Stimulated activated CD8-positive, alpha-beta memory T cell treated with anti-CD3 and anti-CD28 coated beads, Interleukin-15, amount 100 ng/mL, for 4 hours (primary cell): ENCODE data around the gene RPUSD1.
"Not testable (repeated sequence)": the region's sequence is repeated elsewhere in the genome, so short reads cannot be mapped to it uniquely, and the experiment has no call there.

Experiments
- DNase-seq, 2 donors: peaks; one replicate each; pipeline ENCODE4 v3.0.0-alpha.2; 2020; ENCODE audit warnings: low read depth in 2 of 2

The RPUSD1 gene

DNA sequence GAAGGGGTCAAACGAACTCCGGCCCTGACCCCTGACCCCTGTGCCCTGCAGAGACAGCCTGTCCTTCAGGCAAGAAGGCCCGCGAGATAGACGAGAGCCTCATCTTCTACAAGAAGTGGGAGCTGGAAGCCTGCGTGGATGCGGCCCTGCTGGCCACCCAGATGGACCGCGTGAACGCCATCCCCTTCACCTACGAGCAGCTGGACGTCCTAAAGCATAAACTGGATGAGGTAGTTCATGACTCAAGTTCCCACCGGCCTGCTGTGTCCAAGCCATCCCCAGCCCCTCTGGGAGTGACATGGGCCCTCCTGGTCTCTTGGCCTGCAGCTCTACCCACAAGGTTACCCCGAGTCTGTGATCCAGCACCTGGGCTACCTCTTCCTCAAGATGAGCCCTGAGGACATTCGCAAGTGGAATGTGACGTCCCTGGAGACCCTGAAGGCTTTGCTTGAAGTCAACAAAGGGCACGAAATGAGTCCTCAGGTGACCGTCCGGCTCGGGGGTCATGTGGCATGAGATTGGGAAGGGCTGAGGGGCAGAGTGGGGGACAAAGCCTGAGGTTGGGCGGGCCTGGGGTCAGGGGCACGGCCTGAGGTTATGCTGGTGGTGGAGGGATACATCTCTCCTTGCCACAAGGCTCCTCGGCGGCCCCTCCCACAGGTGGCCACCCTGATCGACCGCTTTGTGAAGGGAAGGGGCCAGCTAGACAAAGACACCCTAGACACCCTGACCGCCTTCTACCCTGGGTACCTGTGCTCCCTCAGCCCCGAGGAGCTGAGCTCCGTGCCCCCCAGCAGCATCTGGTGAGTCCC lies 22.0 kb downstream of the RPUSD1 start:
- no peak for DNase-seq

DNA sequence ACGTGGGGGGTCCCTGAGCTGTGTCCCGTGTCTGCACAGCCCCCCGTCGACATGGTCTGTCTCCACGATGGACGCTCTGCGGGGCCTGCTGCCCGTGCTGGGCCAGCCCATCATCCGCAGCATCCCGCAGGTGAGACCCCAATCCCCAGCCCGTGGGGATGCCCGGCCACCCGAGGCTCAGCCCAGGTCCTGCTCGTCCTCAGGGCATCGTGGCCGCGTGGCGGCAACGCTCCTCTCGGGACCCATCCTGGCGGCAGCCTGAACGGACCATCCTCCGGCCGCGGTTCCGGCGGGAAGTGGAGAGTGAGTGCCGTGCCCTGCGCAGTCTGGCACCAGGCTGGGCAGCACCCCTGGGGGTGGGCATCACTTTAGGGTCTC lies 22.7 kb downstream of the RPUSD1 start:
- DNase-seq, result no peak

DNA sequence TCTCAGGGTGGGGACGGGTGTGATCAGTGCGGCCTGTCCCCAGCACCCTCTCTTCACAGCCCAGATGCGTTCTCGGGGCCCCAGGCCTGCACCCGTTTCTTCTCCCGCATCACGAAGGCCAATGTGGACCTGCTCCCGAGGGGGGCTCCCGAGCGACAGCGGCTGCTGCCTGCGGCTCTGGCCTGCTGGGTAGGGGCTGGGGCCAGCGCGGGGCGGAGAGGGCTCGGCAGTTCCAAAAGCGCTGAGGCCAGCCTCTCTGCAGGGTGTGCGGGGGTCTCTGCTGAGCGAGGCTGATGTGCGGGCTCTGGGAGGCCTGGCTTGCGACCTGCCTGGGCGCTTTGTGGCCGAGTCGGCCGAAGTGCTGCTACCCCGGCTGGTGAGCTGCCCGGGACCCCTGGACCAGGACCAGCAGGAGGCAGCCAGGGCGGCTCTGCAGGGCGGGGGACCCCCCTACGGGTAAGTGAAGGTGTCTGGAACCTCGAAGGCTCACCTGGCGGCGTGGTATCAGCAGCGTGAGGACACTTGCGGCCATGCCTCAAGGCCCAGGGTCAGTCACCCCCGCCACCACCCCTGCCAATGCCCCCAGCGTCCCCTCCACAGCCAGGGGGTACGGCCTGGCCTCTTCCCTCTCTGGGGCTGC lies 23.2 kb downstream of the RPUSD1 start:
- DNase-seq, result no peak

DNA sequence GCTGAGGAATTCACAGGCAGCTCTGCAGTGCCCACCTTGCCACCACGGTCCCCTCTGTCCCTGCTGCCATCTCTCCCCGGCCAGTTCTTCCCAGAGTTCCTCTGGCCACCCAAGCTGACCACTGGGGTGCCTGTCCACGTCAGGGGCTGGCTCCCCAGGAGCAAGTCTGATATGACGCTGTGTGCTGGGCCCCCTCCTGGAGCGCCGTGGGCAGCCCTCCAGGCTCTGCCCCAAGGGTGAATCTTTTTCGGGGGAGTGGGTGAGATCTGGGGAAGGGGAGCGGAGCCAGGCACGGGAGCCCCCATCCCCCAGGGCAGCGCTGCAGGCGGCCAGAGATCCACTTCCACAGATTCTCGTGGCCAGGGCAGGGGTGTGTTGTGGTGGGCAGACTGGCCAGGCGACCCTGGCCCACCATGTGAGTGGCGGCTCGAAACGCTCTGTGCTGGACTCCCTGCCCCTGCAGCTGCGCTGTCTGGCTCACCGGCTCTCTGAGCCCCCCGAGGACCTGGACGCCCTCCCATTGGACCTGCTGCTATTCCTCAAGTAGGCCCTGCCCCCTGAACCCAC lies 23.9 kb downstream of the RPUSD1 start:
- no peak for DNase-seq

DNA sequence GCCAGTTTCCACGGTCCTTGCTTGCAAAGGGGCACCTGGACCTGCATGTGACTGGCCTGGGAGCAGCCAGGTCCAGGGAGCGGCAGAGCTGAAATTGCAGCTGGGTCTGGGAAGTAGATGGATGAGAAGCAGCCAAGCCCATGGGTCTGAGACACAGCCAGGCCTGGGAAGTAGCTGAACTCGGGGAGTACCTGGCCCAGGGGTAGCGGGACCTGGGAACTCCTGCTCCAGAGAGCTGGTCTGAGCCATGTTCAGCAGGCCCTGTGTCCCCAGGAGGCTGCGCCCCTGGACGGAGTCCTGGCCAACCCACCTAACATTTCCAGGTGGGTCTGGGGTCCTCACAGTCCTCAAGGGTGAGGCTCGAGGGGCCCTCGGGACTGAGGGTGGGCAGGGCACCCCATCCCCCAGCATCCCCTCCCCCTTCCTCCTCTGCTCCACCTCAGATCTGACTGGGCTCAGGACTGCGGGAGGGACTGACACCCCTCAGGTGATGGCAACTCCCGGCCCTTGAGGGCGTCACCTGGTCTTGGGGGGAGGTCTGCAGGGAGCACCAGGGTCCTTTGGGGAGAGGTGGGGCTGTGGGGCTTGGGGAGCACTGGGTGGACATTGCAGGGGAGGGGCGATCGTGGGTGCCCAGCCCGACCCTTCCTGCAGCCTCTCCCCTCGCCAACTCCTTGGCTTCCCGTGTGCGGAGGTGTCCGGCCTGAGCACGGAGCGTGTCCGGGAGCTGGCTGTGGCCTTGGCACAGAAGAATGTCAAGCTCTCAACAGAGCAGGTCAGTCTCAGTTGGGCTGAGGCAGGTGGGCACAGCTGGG lies 24.6 kb downstream of the RPUSD1 start:
- no peak for DNase-seq

DNA sequence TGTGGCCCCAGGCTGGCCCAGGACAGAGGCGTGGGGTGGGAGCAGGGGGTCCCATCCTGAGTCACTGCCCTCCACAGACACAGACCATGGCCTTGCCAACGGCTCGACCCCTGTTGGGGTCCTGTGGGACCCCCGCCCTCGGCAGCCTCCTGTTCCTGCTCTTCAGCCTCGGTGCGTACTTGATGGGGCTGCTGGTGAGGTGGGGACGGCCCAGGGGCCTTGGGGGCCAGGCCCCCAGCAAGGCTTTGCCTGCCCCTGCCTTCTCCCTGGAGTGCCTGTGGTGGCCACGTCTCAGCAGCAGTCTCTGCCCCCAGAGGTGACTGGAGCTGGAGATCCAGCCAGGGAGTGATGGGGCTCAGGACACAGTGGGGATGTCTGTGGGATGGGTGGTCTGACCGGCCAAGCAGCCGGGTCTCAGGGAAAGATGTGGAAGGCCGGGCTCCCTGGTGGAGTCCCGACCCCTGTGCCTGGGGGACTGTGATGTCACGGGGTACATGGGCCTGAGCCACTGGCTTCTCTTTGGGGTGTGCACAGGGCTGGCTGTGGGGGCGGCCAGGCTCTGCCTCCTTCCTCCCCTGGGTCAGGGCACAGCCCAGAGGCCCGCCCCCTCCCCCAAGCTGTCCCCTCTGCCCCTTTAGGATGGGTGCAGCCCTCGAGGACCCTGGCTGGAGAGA lies 25.4 kb downstream of the RPUSD1 start:
- no peak for DNase-seq

DNA sequence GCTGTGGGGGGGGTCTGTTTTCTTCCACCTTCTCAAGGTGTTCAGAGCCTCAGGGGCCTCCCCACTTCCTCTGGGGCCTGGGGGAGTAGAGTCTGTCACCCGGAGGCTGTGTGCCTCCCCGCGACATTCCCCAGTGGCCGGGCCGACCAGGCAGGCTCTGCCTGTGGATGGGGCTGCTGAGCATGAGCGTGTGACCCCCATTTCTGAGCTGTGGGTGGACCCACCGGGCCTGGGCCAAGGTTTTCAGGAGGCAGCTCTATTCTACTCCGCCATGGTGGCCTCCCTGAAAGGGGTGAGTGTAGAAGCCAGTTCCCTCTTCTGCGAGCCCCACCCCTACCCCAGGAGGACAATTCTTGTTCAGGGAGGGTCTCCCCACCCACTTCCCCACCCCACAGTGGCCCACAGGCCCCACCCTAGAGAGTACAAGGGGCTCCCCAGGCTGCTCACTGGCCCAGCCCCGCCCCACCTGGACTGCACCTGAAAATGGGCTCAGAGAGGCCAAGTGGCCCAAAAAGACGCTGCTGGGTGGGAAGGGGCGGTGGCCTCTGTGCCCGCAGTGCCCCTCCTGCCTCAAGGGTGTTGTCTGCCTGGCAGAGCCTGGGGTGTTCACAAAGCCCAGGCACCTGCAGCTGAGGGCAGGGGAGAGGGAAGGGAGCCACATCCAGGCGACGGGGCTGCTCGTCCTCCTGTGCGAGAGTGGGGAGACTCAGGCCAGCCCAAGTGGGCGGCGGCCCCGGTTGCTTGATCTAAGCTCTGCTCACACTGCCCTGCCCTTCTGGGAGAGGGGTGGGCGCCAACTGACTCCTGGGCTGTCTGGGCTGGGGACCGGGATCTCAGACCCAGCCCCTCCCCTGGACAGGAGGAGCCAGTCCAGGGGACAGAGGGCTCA lies 26.3 kb downstream of the RPUSD1 start:
- no peak for DNase-seq

DNA sequence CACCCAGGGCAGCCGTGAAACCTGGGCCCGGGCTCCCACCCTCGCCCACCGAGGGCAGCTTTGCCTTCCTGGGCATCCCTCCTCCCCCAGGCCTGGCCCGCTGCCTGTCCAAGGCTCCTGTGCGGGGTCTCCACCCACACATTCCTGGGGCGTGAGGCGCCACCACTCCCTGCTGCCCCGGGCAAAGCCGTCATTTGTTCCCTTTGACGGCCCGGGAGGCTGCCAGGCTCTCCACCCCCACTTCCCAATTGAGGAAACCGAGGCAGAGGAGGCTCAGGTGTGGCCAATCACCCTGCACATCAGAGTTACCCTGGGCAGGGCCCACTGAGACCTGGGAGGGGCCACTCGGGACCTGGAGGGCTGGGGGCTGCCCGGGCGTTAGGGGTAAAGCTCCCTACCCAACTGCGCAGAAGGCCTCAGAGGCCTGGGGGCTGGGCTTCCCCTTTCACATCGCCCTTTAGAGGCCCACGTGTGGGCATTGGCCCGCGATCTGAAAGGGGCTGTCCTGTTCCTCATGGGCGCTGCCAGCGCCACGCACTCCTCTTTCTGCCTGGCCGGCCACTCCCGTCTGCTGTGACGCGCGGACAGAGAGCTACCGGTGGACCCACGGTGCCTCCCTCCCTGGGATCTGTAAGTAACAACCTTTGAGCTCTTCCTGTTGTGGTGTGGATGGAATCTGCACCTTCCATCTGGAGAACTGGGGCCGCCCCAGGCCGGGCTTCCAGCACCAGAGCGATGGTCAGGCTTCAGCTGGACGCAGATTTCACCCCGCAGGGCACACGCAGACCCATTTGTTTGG lies 27.4 kb downstream of the RPUSD1 start, which contains the start of gene MSLN:
Gene MSLN, plus strand, starts transcription at position 190 of the 799 bp plus-strand sequence. CDS start 1,947 bp downstream, outside the sequence.
- DNase-seq, result no peak

DNA sequence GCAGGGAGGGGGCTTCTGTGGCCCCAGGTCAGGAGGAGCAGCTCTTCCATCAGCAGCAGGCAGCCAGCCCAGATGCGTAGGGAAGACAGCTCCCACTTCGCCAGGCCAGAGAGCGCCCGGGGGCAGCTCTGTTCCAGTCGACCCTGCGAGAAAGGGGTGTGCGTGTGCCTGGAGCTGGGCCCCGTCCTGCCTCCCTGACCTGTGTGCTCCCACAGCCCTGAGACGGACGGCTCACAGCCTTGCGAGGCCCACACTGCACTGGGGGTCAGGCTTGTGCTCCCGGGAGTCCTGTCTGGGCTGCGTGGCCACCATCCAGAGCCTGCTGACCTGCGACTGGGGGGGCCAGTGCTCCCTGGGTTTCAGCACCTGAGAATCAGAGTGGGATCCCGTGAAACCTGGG lies 28.1 kb downstream of the RPUSD1 start:
- DNase-seq, result no peak

DNA sequence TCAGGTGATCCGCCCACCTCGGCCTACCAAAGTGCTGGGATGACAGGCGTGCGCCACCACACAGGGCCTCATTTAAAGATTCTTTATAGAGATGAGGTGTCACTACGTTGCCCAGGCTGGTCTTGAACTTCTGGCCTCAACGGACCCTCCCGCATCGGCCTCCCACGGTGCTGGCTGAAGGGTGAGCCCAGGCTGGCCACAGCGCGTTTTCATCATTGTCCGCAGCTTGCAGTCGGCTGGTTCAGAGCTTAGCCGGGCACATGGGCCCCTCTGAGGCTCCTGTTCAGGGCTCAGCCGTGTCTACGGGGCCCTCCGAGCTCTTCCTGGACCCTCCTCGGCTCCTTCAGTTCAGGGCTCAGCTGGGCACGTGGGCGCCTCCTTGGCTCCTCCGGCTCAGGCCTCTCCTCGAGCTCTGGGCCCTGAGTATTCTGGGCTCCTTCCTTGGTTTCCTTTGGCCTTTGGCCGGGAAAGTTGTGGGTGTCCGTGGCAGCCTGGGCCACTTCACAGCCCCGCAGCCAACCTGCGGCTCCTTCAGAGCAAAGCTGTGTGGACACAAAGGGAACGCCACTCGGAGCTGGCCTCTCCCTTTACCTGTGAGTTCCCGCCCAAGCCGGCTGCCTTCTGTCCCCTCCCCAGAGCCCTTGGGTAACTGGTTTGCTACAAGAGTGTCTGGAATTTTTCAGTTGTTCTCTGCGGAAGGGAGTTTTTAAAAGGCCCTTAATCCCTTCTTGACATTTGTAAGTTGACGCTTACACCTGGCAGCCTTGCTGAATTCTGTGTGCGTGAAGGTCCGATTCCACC lies 28.9 kb downstream of the RPUSD1 start:
- no peak for DNase-seq

DNA sequence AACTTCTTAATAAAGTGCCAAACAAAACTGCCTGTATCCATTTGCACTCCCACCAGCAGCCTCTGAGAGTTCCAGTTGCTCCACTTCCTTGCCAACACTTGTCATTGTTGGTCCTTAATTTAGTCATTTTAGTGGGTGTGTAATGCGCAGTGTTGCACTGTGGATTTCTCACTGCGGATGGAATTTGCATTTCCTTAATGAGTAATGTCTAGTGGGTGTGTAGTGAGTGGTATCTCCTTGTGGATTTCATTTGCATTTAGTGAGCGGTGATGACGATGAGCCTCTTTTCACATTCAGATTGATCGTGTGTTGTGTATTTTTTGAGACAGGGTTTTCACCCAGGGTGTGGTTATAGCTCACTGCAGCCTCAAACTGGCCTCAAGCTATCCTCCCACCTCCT lies 31.8 kb downstream of the RPUSD1 start:
- DNase-seq, result no peak

DNA sequence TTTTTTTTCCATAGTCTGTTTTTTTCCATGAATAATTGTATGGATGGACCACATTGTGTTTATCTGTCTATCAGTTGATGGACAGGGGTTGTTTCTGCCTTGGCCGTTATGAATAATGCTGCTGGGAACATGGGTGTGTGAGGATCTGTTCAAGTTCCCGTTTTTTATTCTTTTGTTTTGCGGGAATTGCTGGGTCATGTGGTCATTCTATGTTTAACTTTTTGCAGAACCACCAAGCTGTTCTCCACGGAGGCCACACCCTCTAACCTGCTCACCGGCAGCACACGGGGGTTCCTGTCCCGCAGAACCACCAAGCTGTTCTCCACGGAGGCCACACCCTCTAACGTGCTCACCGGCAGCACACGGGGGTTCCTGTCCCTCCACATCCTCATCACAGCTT lies 33.5 kb downstream of the RPUSD1 start:
- no peak for DNase-seq

DNA sequence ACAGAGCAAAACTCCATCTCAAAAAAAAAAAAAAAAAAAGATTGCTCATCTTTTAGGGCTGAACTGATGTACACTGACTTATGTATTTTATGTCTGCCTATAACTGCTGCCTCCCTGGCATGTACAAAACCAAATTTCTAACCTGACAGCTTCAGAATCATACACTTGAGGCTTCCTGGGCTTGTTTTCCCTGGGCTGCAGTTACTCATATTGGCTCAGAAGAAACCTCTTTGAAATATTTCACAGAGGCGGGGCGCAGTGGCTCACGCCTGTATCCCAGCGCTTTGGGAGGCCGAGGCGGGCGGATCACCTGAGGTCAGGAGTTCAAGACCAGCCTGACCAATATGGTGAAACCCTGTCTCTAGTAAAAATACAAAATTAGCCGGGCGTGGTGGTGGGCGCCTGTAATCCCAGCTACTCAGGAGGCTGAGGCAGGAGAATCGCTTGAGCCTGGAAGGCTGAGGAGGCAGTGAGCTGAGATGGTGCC lies 34.0 kb downstream of the RPUSD1 start:
- not testable (repeated sequence) for DNase-seq

DNA sequence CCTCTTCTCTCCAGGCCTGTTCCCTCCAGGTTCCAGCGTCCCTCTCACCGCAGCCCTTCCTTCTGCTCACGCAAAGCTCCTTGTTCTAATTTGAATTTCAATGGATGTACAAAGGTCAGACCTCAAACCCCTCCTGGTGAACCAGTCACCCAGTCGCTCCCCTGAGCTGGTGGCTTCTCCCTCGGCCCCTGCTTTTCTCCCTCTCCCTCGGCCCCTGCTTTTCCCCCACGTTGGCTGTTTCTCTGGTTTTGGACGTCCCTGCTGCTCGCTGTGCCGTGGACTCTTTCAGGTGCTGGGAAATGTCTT lies 36.2 kb downstream of the RPUSD1 start:
- DNase-seq, result no peak

DNA sequence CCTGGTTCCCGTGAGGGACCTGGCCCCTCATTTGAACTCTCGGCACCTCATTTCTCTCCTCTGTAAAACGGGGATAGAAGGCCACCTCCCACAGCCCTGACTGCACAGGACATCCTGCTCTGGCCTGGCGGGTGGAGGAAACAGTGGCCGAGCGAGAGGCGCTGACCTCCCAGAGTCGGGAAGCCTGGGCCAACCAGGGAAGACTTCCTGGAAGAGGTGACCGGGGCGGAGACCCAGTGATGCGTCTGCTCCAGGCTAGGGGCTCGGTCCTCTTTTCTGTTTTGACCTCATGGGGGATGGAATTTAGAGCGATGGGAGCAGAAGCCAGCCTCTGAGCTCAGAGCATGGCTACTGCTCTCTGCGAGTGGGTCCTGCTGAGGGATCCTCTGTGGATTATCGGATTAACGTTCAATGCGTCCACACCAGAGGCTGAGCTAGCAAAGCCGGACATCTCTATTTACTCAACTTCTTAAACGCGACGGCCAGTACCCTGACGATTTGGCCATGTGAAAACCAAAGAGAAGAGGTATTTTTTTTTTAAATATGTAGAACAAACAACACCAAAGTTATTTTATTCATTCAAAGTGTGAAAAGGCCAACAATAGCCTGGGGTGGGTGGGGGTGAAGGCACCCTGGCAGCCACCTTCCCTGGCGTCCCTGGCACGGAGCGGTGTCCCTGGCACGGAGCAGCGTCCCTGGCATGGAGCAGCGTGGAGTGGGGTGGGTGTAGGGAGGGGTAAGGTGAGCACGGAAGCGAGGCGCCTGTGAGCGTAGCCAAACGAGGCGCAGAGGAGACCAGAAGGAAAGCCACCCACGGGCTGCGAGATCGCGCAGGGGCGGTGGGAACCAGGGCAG lies 36.8 kb downstream of the RPUSD1 start:
- no peak for DNase-seq

DNA sequence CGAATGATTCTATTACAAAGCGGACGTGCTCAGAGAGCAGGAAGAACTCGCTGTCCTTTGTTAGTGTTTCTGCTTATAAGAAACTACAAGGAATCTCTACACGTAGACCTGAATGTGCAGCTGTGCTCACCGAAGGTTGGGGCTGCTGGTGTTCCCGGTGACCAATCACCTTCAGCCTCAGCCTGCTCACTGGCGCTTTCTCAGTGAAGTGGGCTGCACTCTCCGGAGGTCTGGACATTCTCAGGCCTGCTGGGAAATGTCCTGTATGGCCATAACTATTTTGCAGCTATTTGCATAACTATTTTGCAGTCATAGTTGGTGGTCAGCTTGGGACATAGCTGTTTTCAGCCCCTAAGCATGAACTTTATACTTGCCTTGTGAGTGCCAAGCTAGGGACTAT lies 37.7 kb downstream of the RPUSD1 start:
- DNase-seq, result no peak

DNA sequence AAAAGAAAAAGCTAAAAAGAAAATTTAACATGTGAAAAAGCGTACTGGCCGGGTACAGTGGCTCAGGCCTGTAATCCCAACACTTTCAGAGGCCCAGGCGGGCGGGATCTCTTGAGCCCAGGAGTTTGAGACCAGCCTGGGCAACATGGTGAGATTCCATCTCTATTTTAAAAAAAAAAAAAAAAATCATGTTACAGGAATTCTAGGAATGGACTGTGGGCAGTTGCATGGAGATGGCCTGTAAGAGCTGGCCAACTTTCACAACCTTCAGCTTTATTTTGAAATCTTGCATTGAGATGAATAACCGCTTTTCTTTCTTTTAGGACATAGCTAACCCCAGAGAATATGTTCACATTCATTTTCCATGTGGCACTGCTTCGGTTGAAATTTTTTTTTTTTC lies 39.2 kb downstream of the RPUSD1 start:
- no peak for DNase-seq
